Tibial nerve (tissue), 4 donors: Measurements from ENCODE around the gene NCAN. TPM values are rescaled to one million over a fixed set of nuclear protein-coding genes. Genes with fewer than 3 reads are reported as not detected.

Experiments used
- DNase-seq, 2 donors: peaks; one replicate each; pipeline ENCODE4 v3.0.0-alpha.2; 2019; ENCODE audit warnings: low spot score in 2 of 2
- H3K27ac ChIP-seq, 4 donors: fragments of 200-600 bp; sonication (generic) in 3 of 4; one replicate each; pipeline ENCODE4 v1.5.1; 2017 to 2019; ENCODE audit warnings: mild to moderate bottlenecking in 1 of 4
- H3K27me3 ChIP-seq, 2 donors: fragments of 200-600 bp; sonication (generic) in 1 of 2; one replicate each; pipeline versions ENCODE4 v1.5.1 to v1.6.0; 2017 to 2019
- H3K36me3 ChIP-seq, 3 donors: fragments of 200-600 bp; sonication (generic); one replicate each; pipeline ENCODE4 v1.5.1; 2018 to 2019
- H3K4me1 ChIP-seq, 4 donors: fragments of 200-600 bp; sonication (generic) in 3 of 4; one replicate each; pipeline ENCODE4 v1.5.1; 2017 to 2019
- H3K4me3 ChIP-seq, 4 donors: fragments of 200-600 bp; sonication (generic) in 3 of 4; one replicate each; pipeline ENCODE4 v1.5.1; 2017 to 2019; ENCODE audit warnings: mild to moderate bottlenecking in 1 of 4, moderate library complexity in 1 of 4
- H3K9me3 ChIP-seq, 4 donors: fragments of 200-600 bp; sonication (generic) in 3 of 4; one replicate each; pipeline ENCODE4 v1.5.1; 2017 to 2019
- CTCF ChIP-seq, 5 experiments: fragments of 200-600 bp in 3 of 5; fragments of 450-650 bp in 2 of 5; sonication (generic) in 3 of 5; IDR thresholded peaks; one replicate each; pipeline ENCODE4 v1.5.1; 2016 to 2019; ENCODE audit warnings: antibody characterized with exemption in 5 of 5, mild to moderate bottlenecking in 3 of 5, moderate library complexity in 2 of 5
- EP300 ChIP-seq, 2 donors: sonication (generic); formaldehyde crosslinking; IDR thresholded peaks; one replicate each; pipeline ENCODE4 v1.6.1; 2017; ENCODE audit warnings: antibody characterized with exemption in 2 of 2, mild to moderate bottlenecking in 1 of 2
- POLR2A ChIP-seq, 2 donors: fragments of 450-650 bp; IDR thresholded peaks; one replicate each; pipeline ENCODE4 v1.6.1; 2017; ENCODE audit warnings: antibody characterized with exemption in 2 of 2, mild to moderate bottlenecking in 2 of 2, moderate library complexity in 2 of 2
- WGBS, 2 donors: methylation state at CpG; one replicate each; pipeline ENCODE4 v1.1.5; 2018; 5-methylcytosine and 5-hydroxymethylcytosine counted together
- total RNA-seq, 4 donors: library from RNA; depleted of rRNA; stranded (reverse); fragments of >200 nt; gene quantifications; one replicate each; pipeline ENCODE4 v1.1.0, GENCODE V29; 2016

The NCAN gene
- total RNA-seq, 4 donors from 2014 or later = not detected

GRCh38 chr19:19202707-19203011, 9.1 kb upstream of the NCAN start:
- no peak for TF ChIP-seq POLR2A (IDR thresholded peaks at IDR 0.05)
- Histone ChIP-seq H3K4me1 (peaks cover 0 to 41% (median 13%) of the 10 kb centered on the region in 4 donors), H3K4me3 (peak overlapping the region; percentile 51 to 89 (median 64)), H3K9me3 (no peaks in the 10 kb centered on the region), H3K36me3 (peaks cover 0 to 43% (median 8%) of the 10 kb centered on the region in 3 donors), H3K27me3 (peaks cover 0 to 8% of the 10 kb centered on the region in 2 donors), H3K27ac (peak overlapping the region in 3 of 4 donors; percentile 81 to 93 (median 83))
- 13 to 19% methylated on average over 11 of the region's 11 CpGs for WGBS, 2 donors
- no peak for DNase-seq

DNA sequence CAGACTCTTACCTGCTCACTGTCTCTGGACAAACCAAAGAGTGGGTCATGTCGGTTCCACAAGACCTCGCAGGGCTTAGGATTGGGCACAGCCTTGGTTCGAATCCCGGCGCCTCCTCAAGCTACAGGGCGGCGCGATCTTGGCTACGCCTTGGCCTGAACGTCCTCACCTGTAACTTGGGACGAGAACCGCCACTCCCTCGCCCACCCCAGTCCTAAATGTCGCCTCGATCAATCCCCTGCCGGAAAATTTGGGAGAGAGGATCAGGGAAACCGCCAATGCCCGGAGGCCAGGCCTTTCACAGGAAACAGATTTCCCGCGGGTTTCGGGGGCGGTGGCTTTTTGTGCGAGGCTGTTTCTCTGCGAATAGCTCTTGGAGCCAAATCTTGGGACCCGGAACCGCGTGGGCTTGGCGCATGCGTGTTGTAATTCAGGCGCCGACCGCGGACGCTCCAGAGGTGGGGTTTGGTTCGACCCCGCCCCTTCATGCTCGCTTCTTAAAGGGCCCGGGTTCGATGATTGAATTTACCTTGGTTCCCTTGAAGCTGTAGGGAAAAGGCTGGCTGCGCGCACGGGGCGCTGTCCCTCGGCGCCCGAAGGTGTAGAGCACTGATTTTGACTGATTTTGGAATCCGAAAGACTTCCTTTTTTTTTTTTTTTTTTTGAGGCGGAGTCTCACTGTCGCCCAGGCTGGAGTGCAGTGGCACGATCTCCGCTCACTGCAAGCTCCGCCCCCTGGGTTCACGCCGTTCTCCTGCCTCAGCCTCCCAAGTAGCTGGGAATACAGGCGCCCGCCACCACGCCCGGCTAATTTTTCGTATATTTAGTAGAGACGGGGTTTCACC, 8.5 kb upstream of the NCAN start, which contains the start of gene NR2C2AP:
TSS of gene NR2C2AP (minus strand) at position 403 of the 845 bp plus-strand sequence. CDS start at position 49, 354 bp downstream.
- Histone ChIP-seq H3K4me3 (peak within 1 kb of the TSS; percentile 51 to 89 (median 64)), H3K27me3 (peaks cover 0 to 8% of the 10 kb centered on the region in 2 donors), H3K36me3 (peaks cover 0 to 37% (median 2%) of the 10 kb centered on the region in 3 donors), H3K27ac (peak within 1 kb of the TSS in 3 of 4 donors; percentile 81 to 93 (median 83)), H3K4me1 (peaks cover 0 to 41% (median 13%) of the 10 kb centered on the region in 4 donors), H3K9me3 (no peaks in the 10 kb centered on the region)
- 7 to 9% methylated on average over 55 to 60 of the region's 60 CpGs for WGBS, 2 donors
- peak; percentile 81 to 86 for DNase-seq
- peak; percentile 53 to 78 for TF ChIP-seq EP300 (IDR thresholded peaks at IDR 0.05)
- TF ChIP-seq CTCF (IDR thresholded peaks at IDR 0.05) = peak in 2 of 5 experiments; percentile 10 to 54
- no peak for TF ChIP-seq POLR2A (IDR thresholded peaks at IDR 0.05)

DNA sequence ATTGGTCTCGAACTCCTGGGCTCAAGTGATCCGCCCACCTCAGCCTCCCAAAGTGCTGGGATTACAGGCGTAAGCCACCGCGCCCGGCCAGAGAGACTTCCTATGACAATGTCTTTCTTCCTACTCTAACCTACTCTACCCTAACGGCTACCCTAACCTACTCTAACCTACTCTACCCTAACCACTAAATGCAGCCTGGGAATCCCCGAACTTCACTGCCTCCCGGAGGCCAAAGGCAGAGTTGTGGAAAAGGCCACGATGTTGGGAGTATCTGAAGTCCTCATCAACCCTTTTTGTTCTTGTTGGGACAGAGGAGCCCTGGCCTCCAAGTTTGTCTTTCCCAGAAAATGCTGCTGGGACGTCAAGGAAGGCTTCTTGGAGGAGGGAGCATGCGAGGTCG, 7.6 kb upstream of the NCAN start:
- no peak for TF ChIP-seq EP300 (IDR thresholded peaks at IDR 0.05)
- Histone ChIP-seq H3K4me3 (no peak overlapping the region), H3K27me3 (peaks cover 0 to 8% of the 10 kb centered on the region in 2 donors), H3K4me1 (peaks cover 0 to 41% (median 13%) of the 10 kb centered on the region in 4 donors), H3K9me3 (no peaks in the 10 kb centered on the region), H3K27ac (no peak overlapping the region), H3K36me3 (peaks cover 0 to 27% (median 0%) of the 10 kb centered on the region in 3 donors)
- DNase-seq = no peak
- 76% methylated on average over 13 of the region's 13 CpGs for WGBS, 2 donors

DNA sequence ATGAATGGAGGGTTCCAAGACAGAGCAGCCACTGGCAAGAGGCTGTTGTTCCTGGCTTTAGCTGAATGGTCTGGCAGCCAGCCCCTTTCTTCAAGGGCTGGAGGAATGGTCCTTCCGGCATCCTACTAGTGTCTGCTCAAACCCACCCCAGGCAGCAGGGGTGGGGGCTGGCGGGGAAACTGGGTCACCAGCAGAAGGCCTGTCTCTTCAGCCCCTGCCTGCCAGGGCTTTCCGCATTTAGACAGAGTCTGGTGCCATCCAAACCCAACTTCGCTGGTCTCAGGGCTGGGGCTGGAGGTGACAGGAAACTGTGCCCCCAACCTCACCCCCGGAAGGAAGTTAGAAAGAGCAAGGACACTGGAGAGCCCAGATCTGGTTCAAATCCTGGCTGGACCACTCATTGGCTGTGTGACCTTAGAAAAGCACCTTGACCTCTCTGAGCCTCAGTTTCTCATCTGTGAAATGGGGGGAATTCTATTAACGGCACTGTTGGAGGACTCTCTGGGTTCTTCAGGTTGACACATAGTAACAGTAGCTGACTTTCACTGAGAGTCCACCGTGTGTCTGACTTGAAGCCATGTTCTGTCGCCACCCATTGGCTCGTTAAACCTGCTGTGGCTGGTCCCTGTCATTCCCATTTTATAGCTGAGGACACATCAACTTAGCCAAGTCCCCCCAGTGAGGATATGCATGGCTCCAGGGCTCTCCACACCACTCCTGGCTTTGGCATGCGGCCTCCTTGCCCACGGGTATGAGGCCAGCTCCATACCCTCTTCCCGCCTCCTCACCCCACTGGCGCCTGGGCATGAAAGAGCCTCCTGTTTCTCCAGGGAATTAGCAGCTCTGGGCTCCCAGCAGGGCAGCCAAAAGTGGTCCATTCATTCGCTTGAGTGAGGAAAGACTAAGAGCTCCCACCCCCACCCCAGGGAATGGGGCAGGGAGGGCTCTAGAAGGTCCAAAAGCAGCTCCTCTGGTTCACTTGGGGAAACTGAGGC, 6.0 kb upstream of the NCAN start:
- H3K27me3 ChIP-seq = peaks cover 0 to 17% of the 10 kb centered on the region in 2 donors
- 31 to 39% methylated on average over 14 of the region's 14 CpGs for WGBS, 2 donors
- H3K4me3 ChIP-seq = no peak overlapping the region
- no peak for DNase-seq
- no peaks in the 10 kb centered on the region for H3K9me3 ChIP-seq
- H3K36me3 ChIP-seq = peaks cover 0 to 13% (median 0%) of the 10 kb centered on the region in 3 donors
- TF ChIP-seq EP300 (IDR thresholded peaks at IDR 0.05) (no peak), CTCF (IDR thresholded peaks at IDR 0.05) (no peak), POLR2A (IDR thresholded peaks at IDR 0.05) (no peak)
- H3K27ac ChIP-seq = peak overlapping the region in 1 of 4 donors; percentile 9
- peaks cover 0 to 41% (median 13%) of the 10 kb centered on the region in 4 donors for H3K4me1 ChIP-seq

GRCh38 chr19:19206938-19207337, 4.8 kb upstream of the NCAN start:
- DNase-seq = no peak
- Histone ChIP-seq H3K4me3 (no peak overlapping the region), H3K27me3 (peaks cover 0 to 29% of the 10 kb centered on the region in 2 donors), H3K27ac (no peak overlapping the region), H3K36me3 (peaks cover 0 to 1% (median 0%) of the 10 kb centered on the region in 3 donors), H3K9me3 (no peaks in the 10 kb centered on the region), H3K4me1 (peaks cover 0 to 40% (median 12%) of the 10 kb centered on the region in 4 donors)
- WGBS, 2 donors = 73 to 74% methylated on average over 5 of the region's 5 CpGs
- TF ChIP-seq POLR2A (IDR thresholded peaks at IDR 0.05) (no peak), CTCF (IDR thresholded peaks at IDR 0.05) (no peak), EP300 (IDR thresholded peaks at IDR 0.05) (no peak)
